NT2/D1 (cell line): ENCODE data around the gene ST6GALNAC3.

Source experiments
- YY1 ChIP-seq: IDR thresholded peaks from 2 replicates; pipeline ENCODE4 v1.6.1; 2011; ENCODE audit not compliant: insufficient read length, insufficient read depth
- ZNF274 ChIP-seq: IDR thresholded peaks from 2 replicates; pipeline ENCODE4 v1.6.1; 2011; ENCODE audit warnings: mild to moderate bottlenecking, low read depth, low read length

DNA sequence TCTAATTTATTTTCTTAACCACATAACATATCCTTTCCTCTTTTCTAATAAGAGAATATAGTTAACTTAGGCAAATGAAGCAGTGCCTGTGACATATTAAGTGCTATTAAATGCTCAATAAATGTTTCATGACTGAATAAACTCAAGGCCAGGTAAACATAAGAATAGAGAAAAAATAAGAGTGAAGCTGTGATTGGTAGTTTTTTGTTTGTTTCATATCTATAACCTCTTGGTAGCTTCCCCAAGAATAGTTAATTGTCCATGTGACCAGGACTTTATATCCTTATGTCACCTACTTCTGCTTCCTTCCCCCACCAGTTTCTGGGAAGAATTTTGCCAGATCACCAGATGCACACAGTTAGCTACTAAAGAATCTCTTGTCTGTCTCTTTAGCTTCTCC is 497.7 kb downstream of the ST6GALNAC3 start:
- no peak for TF ChIP-seq YY1
- no peak for TF ChIP-seq ZNF274
